ENCODE data around the gene TMEM269.

GRCh38 chr1:42746436-42747105, 38.2 kb upstream of the TMEM269 start:
- TF ChIP-seq EZH2 (IDR thresholded peaks at IDR 0.05; ENCODE audit: borderline replicate concordance, low read length), result no peak
- TF ChIP-seq CTCF (IDR thresholded peaks at IDR 0.05; ENCODE audit: low read length), result no peak
